DMS53 treated with DMSO at 0.1 percent for 48 hours (cell line): ENCODE measurements around the gene RFX3.

Experiments
- DNase-seq: peaks from one replicate; lab custom pipeline; 2025; ENCODE audit not compliant: unreplicated experiment; lab: John Stamatoyannopoulos, UW

RFX3 gene

GRCh38 chr9:3435732-3436131, 90.1 kb downstream of the RFX3 start:
- no peak for DNase-seq

GRCh38 chr9:3434594-3434993, 91.2 kb downstream of the RFX3 start:
- DNase-seq, result no peak

- DNase-seq, result no peak
Observed at GRCh38 chr9:3433754-3434153, 92.0 kb downstream of the RFX3 start.

GRCh38 chr9:3433066-3433465, 92.7 kb downstream of the RFX3 start:
- no peak for DNase-seq

GRCh38 chr9:3431890-3432289, 93.9 kb downstream of the RFX3 start:
- no peak for DNase-seq

GRCh38 chr9:3419893-3420292, 105.9 kb downstream of the RFX3 start:
- no peak for DNase-seq

GRCh38 chr9:3415906-3416305, 109.9 kb downstream of the RFX3 start:
- no peak for DNase-seq

GRCh38 chr9:3413984-3414383, 111.8 kb downstream of the RFX3 start:
- DNase-seq, result no peak

GRCh38 chr9:3410461-3410860, 115.3 kb downstream of the RFX3 start:
- no peak for DNase-seq

GRCh38 chr9:3409453-3409852, 116.3 kb downstream of the RFX3 start:
- DNase-seq, result no peak

GRCh38 chr9:3403315-3403714, 122.5 kb downstream of the RFX3 start:
- DNase-seq, result no peak

GRCh38 chr9:3401221-3401954, 124.4 kb downstream of the RFX3 start:
- no peak for DNase-seq

- no peak for DNase-seq
Observed at GRCh38 chr9:3398232-3398648, 127.6 kb downstream of the RFX3 start.

GRCh38 chr9:3397766-3398165, 128.0 kb downstream of the RFX3 start:
- no peak for DNase-seq

GRCh38 chr9:3391414-3391813, 134.4 kb downstream of the RFX3 start:
- DNase-seq, result no peak

GRCh38 chr9:3386753-3387152, 139.0 kb downstream of the RFX3 start:
- no peak for DNase-seq

- DNase-seq, result no peak
Observed at GRCh38 chr9:3385871-3386270, 139.9 kb downstream of the RFX3 start.

GRCh38 chr9:3371842-3372241, 154.0 kb downstream of the RFX3 start:
- no peak for DNase-seq

- no peak for DNase-seq
Observed at GRCh38 chr9:3370715-3371114, 155.1 kb downstream of the RFX3 start.

GRCh38 chr9:3367185-3367584, 158.6 kb downstream of the RFX3 start:
- DNase-seq, result no peak

- no peak for DNase-seq
Observed at GRCh38 chr9:3361689-3362392, 164.0 kb downstream of the RFX3 start.

GRCh38 chr9:3361116-3361515, 164.7 kb downstream of the RFX3 start:
- DNase-seq, result no peak

- DNase-seq, result no peak
Observed at GRCh38 chr9:3360245-3360644, 165.6 kb downstream of the RFX3 start.
